ENCODE data around the gene L3MBTL4.

The L3MBTL4 gene

DNA sequence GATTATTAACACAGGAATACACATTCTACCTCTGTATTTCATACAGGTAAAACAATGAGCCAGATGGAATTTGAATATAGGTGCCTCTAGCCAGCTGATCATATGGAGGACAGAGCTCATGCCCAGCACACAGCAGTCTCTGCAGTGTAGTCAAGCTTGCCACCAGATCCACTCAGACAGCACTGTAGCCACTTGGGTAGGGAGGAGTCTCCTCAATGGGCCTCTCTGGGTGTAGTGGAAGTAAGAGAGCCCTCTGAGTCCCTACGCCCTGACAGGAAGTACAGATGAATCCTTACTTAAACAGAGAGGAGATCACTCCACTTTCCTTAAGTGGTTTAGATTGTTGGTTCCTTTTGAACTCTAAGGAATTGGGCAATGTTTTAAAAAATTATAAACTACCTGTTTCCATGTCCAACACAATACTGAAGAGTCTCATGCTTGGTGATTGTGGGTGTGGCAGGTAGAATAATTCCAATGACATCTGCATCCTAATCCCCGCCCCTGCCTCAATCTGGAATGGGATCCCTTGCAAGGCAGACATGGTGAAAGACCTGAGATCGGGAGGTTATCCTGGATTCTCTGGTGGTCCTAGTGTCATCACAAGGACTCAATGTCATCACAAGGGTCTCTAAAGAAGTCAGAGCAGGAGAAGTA is 496.4 kb downstream of the L3MBTL4 start:
- no peak for DNase-seq (ENCODE audit: low read depth in 1 of 2, low spot score in 1 of 2)

DNA sequence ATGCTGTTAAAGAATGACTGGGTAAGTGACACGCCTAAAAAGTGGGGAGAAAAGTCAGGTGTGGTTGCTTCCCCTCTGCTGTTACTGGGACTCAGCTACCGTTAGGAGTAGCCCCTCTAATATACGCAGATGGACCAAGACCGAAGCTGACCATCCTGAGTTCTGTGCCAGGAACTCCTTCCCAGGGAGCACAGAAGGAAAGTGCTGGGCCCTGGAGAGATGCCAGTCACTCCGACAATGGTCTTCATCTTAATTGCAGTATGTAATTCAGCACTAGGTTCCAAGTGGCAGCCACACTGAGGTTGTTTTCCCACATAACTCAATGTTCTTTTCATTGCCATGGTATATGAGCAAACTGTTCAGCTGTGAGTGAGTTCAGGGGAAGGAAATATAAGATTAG is 499.8 kb downstream of the L3MBTL4 start:
- no peak for DNase-seq (ENCODE audit: low read depth in 1 of 2, low spot score in 1 of 2)

DNA sequence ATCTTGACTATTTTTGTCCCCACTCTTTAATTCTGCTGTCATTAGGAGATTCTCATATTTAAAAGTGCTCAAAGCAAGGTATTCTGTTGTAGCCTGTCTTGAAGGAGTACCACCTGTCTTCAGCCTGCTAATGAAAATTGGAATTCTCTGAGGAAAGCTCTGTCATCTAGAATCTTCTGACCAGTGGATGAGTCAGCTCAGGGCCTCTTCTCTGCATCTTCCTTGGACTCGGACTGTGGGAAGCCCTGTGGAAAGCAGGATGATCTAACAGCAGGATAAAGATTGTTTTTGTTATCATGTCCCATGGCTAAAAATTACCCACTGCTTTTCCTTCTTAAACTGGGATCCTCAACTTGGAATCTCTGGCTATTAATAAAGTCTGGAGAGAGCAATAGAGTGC is 500.7 kb downstream of the L3MBTL4 start:
- DNase-seq (ENCODE audit: low read depth in 1 of 2, low spot score in 1 of 2): no peak

DNA sequence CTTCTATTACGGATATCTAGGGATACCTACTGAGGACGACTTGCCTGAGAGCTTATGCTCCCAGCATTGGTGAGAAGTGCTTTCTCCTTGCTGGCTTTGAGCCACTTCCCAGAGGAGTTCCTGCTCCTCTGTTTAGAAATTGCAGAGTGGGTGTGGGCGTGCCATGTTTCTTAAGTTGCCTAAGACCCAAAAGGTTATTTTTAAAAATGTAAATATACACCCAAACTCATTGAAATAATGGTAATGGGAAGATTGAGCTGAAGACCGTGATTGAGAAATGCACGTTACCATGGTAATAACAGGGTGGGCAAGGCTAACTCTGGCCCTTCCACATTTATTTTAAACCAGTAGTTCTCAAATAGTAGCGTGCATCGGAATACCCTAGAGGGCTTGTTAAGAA is 502.1 kb downstream of the L3MBTL4 start:
- DNase-seq (ENCODE audit: low read depth in 1 of 2, low spot score in 1 of 2): no peak

DNA sequence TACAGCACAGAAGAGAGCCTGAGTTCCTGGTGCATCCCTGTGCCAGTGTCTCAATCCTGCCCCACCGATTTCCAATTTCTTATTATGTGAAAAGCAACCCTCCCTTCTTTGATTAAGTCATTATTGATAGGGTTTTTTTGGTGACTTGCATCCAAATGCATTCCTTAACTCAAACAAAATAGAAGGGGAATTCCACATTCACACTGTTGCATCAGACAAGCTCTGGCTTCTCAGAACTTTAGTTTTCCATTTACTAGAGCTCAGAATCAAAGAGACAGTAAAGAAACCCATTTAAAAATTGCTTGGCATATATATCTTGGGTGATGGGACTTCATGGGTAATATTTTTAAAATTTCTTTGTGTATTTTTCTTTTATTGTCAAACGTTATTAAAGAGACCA is 505.6 kb downstream of the L3MBTL4 start:
- DNase-seq (ENCODE audit: low read depth in 1 of 2, low spot score in 1 of 2): no peak
